ENCODE results near the gene NFIC.

Gene NFIC

GRCh38 chr19:3474010-3474409 lies 107.6 kb downstream of the NFIC start:
- no peak for DNase-seq

- DNase-seq = no peak
Measured at GRCh38 chr19:3474614-3475013, 108.2 kb downstream of the NFIC start.

GRCh38 chr19:3475449-3475848 lies 109.1 kb downstream of the NFIC start:
- DNase-seq = no peak

GRCh38 chr19:3476830-3477229 lies 110.4 kb downstream of the NFIC start:
- no peak for DNase-seq

GRCh38 chr19:3477506-3477905 lies 111.1 kb downstream of the NFIC start:
- no peak for DNase-seq

- DNase-seq = no peak
Measured at GRCh38 chr19:3477951-3478350, 111.6 kb downstream of the NFIC start.

GRCh38 chr19:3478409-3479176 lies 112.2 kb downstream of the NFIC start:
- DNase-seq = peak; percentile 7 to 11

- DNase-seq = peak; percentile 67 to 74
Measured at GRCh38 chr19:3479177-3479833, 112.9 kb downstream of the NFIC start.

- peak; percentile 34 to 48 for DNase-seq
Measured at GRCh38 chr19:3479834-3480215, 113.4 kb downstream of the NFIC start.

GRCh38 chr19:3480383-3481091 lies 114.2 kb downstream of the NFIC start, which contains the start of gene SMIM24:
Gene SMIM24, minus strand, starts transcription at chr19:3480525. Its CDS starts 62 bp downstream, at chr19:3480463.
- DNase-seq = no peak

GRCh38 chr19:3481241-3482090 lies 115.1 kb downstream of the NFIC start:
- no peak for DNase-seq

- no peak for DNase-seq
Measured at GRCh38 chr19:3482507-3483225, 116.3 kb downstream of the NFIC start.

GRCh38 chr19:3483226-3483628 lies 116.8 kb downstream of the NFIC start, which contains the start of gene SMIM44:
Gene SMIM44, minus strand, starts transcription at chr19:3483441. Its CDS starts 38 bp downstream, at chr19:3483403.
- no peak for DNase-seq

GRCh38 chr19:3491396-3492119 lies 125.2 kb downstream of the NFIC start:
- no peak for DNase-seq

GRCh38 chr19:3492131-3492839 lies 125.9 kb downstream of the NFIC start:
- no peak for DNase-seq

GRCh38 chr19:3492919-3493318 lies 126.5 kb downstream of the NFIC start:
- no peak for DNase-seq

- no peak for DNase-seq
Measured at GRCh38 chr19:3493651-3494050, 127.3 kb downstream of the NFIC start.

GRCh38 chr19:3494051-3494450 lies 127.7 kb downstream of the NFIC start:
- DNase-seq = peak in 1 of 2 donors; percentile 39

- DNase-seq = peak; percentile 45 to 53
Measured at GRCh38 chr19:3494559-3494958, 128.2 kb downstream of the NFIC start.

All from CD4-positive, alpha-beta T cell treated with Interleukin-1 beta for 1 hour (primary cell).